ENCODE measurements around the gene AKT1S1.

The AKT1S1 gene

DNA sequence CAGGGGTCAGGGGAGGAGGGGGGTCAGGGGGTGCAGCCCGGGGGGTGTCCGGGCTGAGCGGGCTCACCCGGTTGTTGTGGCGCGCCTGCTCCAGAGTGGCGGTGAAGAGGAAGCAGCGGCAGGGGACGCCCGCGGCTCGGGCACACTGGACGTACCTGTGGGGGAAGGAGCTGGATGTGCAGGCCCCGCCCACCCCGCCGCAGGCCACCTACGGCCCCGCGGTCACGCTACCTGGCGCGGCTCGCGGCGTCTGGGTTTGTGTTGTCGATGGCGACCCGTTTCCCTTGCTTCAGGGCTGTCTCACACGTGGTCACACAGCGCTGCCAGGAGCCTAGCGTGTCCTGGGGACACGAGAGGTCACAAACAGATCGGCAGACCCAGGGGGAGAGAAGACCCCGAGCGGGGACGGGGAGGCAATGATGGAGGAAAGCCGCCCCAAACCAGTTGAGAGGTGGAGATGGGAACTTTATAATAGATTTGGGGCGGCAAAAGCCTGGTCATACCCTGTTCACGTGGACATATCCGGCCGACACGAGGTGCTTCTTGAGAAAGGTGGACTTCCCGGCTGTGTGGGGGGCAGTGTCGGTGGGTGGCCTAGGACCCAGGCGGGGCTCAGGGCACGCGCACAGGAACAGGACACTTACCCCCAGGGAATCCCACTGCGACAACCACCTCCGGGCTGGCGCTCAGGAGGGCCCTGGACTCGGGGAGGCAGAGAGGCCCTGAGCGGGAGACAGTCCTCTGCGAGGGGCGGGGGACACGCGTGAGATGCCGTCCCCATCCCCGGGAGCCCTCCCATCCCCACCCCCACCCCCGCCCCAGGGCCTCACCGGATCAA lies 15.4 kb downstream of the AKT1S1 start:
- TF ChIP-seq, protein P1, sequence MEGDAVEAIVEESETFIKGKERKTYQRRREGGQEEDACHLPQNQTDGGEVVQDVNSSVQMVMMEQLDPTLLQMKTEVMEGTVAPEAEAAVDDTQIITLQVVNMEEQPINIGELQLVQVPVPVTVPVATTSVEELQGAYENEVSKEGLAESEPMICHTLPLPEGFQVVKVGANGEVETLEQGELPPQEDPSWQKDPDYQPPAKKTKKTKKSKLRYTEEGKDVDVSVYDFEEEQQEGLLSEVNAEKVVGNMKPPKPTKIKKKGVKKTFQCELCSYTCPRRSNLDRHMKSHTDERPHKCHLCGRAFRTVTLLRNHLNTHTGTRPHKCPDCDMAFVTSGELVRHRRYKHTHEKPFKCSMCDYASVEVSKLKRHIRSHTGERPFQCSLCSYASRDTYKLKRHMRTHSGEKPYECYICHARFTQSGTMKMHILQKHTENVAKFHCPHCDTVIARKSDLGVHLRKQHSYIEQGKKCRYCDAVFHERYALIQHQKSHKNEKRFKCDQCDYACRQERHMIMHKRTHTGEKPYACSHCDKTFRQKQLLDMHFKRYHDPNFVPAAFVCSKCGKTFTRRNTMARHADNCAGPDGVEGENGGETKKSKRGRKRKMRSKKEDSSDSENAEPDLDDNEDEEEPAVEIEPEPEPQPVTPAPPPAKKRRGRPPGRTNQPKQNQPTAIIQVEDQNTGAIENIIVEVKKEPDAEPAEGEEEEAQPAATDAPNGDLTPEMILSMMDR (IDR thresholded peaks at IDR 0.05; ENCODE audit: low read depth, low read length), result no peak
- in situ Hi-C loops (cut with HindIII; ENCODE audit: low sequenced_read_pairs), result no loop called here
- DNase-seq (ENCODE audit: low read depth, low spot score), result no peak
- no peak overlapping the region for H3K4me3 ChIP-seq (ENCODE audit: low read depth, low read length)

DNA sequence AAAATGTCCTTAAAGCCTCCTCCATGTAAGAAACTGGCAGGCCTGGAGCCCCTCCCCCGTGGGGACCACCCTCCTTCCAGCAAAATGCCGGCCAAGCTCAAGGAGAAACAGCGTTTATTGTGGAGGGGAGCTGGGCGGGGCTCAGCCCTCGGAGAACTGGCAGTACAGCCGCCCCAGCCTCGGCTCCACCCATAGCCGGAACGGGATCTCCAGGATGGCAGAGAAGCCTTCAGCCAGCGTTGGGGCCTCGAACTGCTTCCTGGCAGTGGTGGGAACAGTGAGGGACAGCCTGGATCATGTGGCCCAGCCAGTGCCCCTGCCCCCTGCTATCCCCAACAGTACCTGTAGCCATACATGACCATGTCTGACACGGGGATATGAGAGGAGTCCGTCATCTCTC lies 16.0 kb downstream of the AKT1S1 start:
- TF ChIP-seq, protein P1 (IDR thresholded peaks at IDR 0.05; ENCODE audit: low read depth, low read length), result no peak
- no peak for DNase-seq (ENCODE audit: low read depth, low spot score)
- no peak overlapping the region for H3K4me3 ChIP-seq (ENCODE audit: low read depth, low read length)
- in situ Hi-C loops (cut with HindIII; ENCODE audit: low sequenced_read_pairs), result no loop called here

DNA sequence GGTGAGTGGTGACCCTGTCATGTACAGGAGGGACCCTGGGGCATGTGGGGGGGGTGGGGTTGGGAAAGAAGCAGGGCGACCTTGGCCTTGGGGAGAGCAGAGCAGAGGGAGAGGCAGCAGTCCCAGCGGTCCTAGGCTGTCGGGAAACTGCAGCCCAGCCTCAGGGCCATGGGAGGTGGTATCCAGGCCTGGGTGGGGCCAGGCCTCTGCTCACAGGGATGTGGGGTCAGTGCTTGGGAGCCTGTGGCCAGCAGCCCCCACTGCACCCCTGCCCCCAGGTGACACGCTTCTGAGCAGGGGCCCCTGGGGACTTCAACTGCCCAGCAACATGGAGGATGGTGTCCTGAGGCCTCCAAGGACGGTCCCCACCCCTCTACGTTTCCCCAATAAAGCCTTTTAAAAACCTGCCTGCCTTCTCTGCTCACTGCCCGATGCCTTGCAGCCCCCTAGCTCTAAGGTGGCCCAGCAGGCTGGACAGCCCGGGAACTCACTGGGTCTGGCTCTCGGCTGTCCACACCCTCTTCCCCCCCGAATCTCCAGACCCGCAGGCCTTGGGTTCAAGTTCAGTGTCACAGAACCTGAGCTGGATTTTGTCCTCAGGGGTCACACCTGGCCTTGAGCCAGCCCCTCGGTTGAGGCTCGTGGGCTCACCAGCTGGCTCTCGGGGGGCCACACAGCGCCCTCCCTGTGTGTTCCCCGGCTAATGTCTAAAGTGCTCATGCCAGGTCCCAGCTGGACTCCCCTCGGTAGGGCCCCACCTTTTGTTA lies 16.6 kb downstream of the AKT1S1 start:
- TF ChIP-seq, protein P1 (IDR thresholded peaks at IDR 0.05; ENCODE audit: low read depth, low read length), result no peak
- in situ Hi-C loops (cut with HindIII; ENCODE audit: low sequenced_read_pairs), result no loop called here
- DNase-seq (ENCODE audit: low read depth, low spot score), result no peak
- no peak overlapping the region for H3K4me3 ChIP-seq (ENCODE audit: low read depth, low read length)

DNA sequence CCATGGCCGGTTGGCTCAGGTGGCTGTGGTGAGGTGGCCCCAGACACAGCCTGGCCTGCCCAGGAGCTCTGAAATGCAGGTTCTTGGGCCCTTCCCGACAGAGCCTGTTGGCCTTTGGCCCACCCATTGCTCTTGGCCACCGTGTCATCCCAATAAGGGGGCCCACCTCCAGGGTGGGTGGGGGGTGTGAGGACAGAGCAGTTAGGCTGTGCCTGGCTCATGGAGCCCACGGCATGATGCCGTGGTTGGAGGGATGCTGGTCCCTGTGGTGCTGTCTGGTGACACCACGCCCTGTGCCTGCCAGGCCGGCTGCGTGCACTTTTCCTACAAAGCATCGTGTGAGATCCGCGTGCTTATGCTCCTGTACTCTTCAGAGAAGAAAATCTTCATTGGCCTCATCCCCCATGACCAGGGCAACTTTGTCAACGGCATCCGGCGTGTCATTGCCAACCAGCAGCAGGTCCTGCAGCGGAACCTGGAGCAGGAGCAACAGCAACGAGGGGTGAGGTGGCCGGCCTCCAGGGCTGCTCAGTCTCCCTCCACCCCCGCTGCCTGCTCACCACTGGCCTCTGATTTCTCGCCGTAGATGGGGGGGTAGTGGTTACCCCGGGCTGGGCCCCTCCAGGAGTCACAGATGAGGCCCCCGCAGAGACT lies 17.3 kb downstream of the AKT1S1 start:
- no peak for DNase-seq (ENCODE audit: low read depth, low spot score)
- TF ChIP-seq, protein P1 (IDR thresholded peaks at IDR 0.05; ENCODE audit: low read depth, low read length), result no peak
- in situ Hi-C loops (cut with HindIII; ENCODE audit: low sequenced_read_pairs), result no loop called here
- no peak overlapping the region for H3K4me3 ChIP-seq (ENCODE audit: low read depth, low read length)

DNA sequence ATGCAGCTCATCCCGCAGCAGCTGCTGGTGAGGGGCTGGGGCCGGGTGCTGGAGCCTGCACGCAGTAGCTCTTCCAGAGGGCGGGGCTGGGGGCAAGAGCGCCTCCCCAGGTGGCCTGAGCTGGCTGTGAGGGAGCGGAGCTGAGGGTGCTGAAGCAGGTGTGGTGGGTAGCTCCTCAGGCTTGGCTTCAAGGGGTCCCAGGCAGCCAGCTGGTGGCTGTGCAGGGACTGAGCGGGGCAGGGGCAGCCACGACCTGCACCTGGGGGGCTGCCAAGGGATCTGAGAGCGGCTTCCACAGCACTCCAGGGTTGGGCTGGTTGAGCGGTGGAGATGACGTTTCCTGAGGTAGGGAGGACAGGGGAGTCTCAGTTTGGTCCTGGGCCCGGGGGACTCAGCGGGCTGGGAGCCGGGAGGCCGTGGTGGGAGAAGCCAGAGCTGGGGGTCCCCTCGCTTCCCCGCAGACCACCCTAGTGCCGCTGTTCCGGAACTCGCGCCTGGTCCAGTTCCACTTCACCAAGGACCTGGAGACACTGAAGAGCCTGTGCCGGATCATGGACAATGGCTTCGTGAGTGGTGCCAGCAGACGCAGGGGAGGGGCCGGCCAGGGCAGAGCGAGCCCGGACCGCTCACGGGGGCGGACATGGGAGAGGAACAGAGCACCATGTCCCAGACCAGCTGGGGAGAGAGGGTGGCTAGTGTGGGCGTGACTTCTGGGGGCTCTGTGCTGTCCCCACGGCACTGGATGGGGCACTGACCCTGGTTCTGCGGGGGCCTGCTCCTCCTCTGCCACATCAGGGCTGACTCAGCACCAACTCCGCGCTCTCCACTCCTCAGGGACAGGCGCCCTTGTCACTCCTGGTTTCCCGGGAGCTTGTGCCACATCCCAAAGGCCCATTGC lies 18.8 kb downstream of the AKT1S1 start:
- H3K4me3 ChIP-seq (ENCODE audit: low read depth, low read length), result no peak overlapping the region
- TF ChIP-seq, protein P1 (IDR thresholded peaks at IDR 0.05; ENCODE audit: low read depth, low read length), result no peak
- DNase-seq (ENCODE audit: low read depth, low spot score), result no peak
- in situ Hi-C loops (cut with HindIII; ENCODE audit: low sequenced_read_pairs), result no loop called here

DNA sequence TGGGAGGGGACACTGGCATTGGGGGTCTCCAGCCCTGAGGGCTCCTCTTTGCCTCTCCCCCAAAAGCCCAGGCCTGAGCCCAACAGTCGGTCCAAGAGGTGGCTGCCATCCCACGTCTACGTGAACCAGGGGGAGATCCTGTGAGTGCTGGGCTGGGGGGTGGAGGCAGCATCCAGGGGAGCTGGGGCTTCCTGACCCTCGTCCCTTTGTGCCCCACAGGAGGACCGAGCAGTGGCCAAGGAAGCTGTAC lies 19.4 kb downstream of the AKT1S1 start:
- TF ChIP-seq, protein P1 (IDR thresholded peaks at IDR 0.05; ENCODE audit: low read depth, low read length), result no peak
- no peak for DNase-seq (ENCODE audit: low read depth, low spot score)
- in situ Hi-C loops (cut with HindIII; ENCODE audit: low sequenced_read_pairs), result no loop called here
- H3K4me3 ChIP-seq (ENCODE audit: low read depth, low read length), result no peak overlapping the region

Measured in astrocyte of the spinal cord (primary cell).